NCI-H226 (cell line): ENCODE data around the gene NXN.
"Not testable (repeated sequence)": the region's sequence is repeated elsewhere in the genome, so short reads cannot be mapped to it uniquely, and the experiment has no call there.

ENCODE experiments used
- DNase-seq: peaks from one replicate; pipeline ENCODE4 v3.0.0-alpha.2; 2015

NXN gene

GRCh38 chr17:915538-916201 lies 63.9 kb downstream of the NXN start:
- DNase-seq = no peak

GRCh38 chr17:914561-914960 lies 65.0 kb downstream of the NXN start:
- no peak for DNase-seq

- DNase-seq = no peak
Measured at GRCh38 chr17:913207-913606, 66.4 kb downstream of the NXN start.

GRCh38 chr17:909642-910323 lies 69.8 kb downstream of the NXN start:
- DNase-seq = no peak

- no peak for DNase-seq
Measured at GRCh38 chr17:907725-908124, 71.9 kb downstream of the NXN start.

GRCh38 chr17:905708-906107 lies 73.9 kb downstream of the NXN start:
- not testable (repeated sequence) for DNase-seq

GRCh38 chr17:903691-904481 lies 75.7 kb downstream of the NXN start:
- DNase-seq = peak; percentile 84

- no peak for DNase-seq
Measured at GRCh38 chr17:902463-902862, 77.1 kb downstream of the NXN start.

GRCh38 chr17:901964-902363 lies 77.6 kb downstream of the NXN start:
- DNase-seq = no peak

GRCh38 chr17:901191-901950 lies 78.2 kb downstream of the NXN start:
- DNase-seq = no peak

GRCh38 chr17:900336-900934 lies 79.1 kb downstream of the NXN start:
- no peak for DNase-seq

GRCh38 chr17:897970-898619 lies 81.5 kb downstream of the NXN start:
- DNase-seq = no peak

- no peak for DNase-seq
Measured at GRCh38 chr17:896953-897661, 82.5 kb downstream of the NXN start.

GRCh38 chr17:896454-896853 lies 83.1 kb downstream of the NXN start:
- no peak for DNase-seq

- no peak for DNase-seq
Measured at GRCh38 chr17:892958-893357, 86.6 kb downstream of the NXN start.

- no peak for DNase-seq
Measured at GRCh38 chr17:888998-889441, 90.6 kb downstream of the NXN start.

- DNase-seq = no peak
Measured at GRCh38 chr17:887551-888209, 91.9 kb downstream of the NXN start.

- no peak for DNase-seq
Measured at GRCh38 chr17:885971-886571, 93.5 kb downstream of the NXN start.

GRCh38 chr17:883586-883962 lies 96.0 kb downstream of the NXN start:
- DNase-seq = no peak

- DNase-seq = peak; percentile 33
Measured at GRCh38 chr17:882827-883585, 96.6 kb downstream of the NXN start.
